ENCODE measurements around the gene AANAT.

The AANAT gene

GRCh38 chr17:76442341-76443338 is 24.8 kb upstream of the AANAT start:
- no peak for DNase-seq

- DNase-seq, result peak; percentile 60
Measured at GRCh38 chr17:76444518-76445311, 22.7 kb upstream of the AANAT start.

- DNase-seq, result no peak
Measured at GRCh38 chr17:76445697-76446448, 21.5 kb upstream of the AANAT start.

GRCh38 chr17:76446449-76447231 is 20.8 kb upstream of the AANAT start:
- DNase-seq, result no peak

- no peak for DNase-seq
Measured at GRCh38 chr17:76447931-76448652, 19.3 kb upstream of the AANAT start.

GRCh38 chr17:76449126-76449525 is 18.3 kb upstream of the AANAT start:
- no peak for DNase-seq

GRCh38 chr17:76451506-76451905 is 15.9 kb upstream of the AANAT start:
- DNase-seq, result no peak

GRCh38 chr17:76452127-76452659 is 15.2 kb upstream of the AANAT start:
- DNase-seq, result peak; percentile 62

GRCh38 chr17:76452660-76453430 is 14.6 kb upstream of the AANAT start, which contains the start of gene UBE2O:
Gene UBE2O (minus strand): TSS chr17:76453152. CDS start chr17:76453141, 11 bp downstream.
- peak; percentile 89 for DNase-seq

- DNase-seq, result no peak
Measured at GRCh38 chr17:76453431-76453743, 14.0 kb upstream of the AANAT start.

- no peak for DNase-seq
Measured at GRCh38 chr17:76458580-76459490, 8.6 kb upstream of the AANAT start.

GRCh38 chr17:76459674-76460073 is 7.7 kb upstream of the AANAT start:
- no peak for DNase-seq

GRCh38 chr17:76461765-76462555 is 5.4 kb upstream of the AANAT start:
- no peak for DNase-seq

GRCh38 chr17:76462556-76463290 is 4.7 kb upstream of the AANAT start:
- no peak for DNase-seq

- DNase-seq, result no peak
Measured at GRCh38 chr17:76466775-76467130, 650 bp upstream of the AANAT start.

- DNase-seq, result no peak
Measured at GRCh38 chr17:76467809-76468633, 618 bp downstream of the AANAT start.

- no peak for DNase-seq
Measured at GRCh38 chr17:76468634-76469010, 1.2 kb downstream of the AANAT start.

Measured in retina (tissue), 1 donor.